GM12878 (cell line): Measurements from ENCODE around the gene HS3ST3B1. TPM values are rescaled to one million over a fixed set of nuclear protein-coding genes. Genes with fewer than 3 reads are reported as not detected.

ENCODE experiments used
- ATAC-seq: fragments of 200-7000 bp; cut with Tn5 transposase; 3 replicates; pipeline ENCODE4 v1.9.1; 2020; ENCODE audit warnings: mild to moderate bottlenecking, moderate library complexity
- BruUV-seq: library from RNA; stranded (reverse); fragments of 400-500 nt; replicated peaks from 2 replicates; lab custom pipeline; 2021; lab: Mats Ljungman, UMichigan
- CTCF ChIA-PET: fragments of 300-600 bp; sonication (Branson Sonifier 250); formaldehyde crosslinking; extraction: SDS; loops from one replicate; lab custom pipeline; 2021; ENCODE audit warnings: inconsistent platforms; lab: Yijun Ruan, JAX
- POLR2A ChIA-PET: fragments of 350-600 bp; formaldehyde crosslinking; extraction: SDS; loops from one replicate; lab custom pipeline; 2021; ENCODE audit warnings: inconsistent platforms; lab: Charles Lee
- RAD21 ChIA-PET: fragments of 300-600 bp; sonication (Branson Sonifier 250); formaldehyde crosslinking; loops from one replicate; lab custom pipeline; 2023; ENCODE audit warnings: antibody characterized with exemption; ENCODE audit not compliant: unreplicated experiment; lab: Charles Lee
- SMC1A ChIA-PET: fragments of 300-600 bp; sonication (Branson Sonifier 250); formaldehyde crosslinking; loops from one replicate; lab custom pipeline; 2023; ENCODE audit not compliant: unreplicated experiment, uncharacterized antibody; lab: Charles Lee
- DNase-seq: peaks from one replicate; pipeline ENCODE4 v3.0.0-alpha.2; 2011; ENCODE audit warnings: low read depth, low spot score
- FAIRE-seq: peaks from 3 replicates; lab custom pipeline; 2011; peaks lifted over from hg19 to GRCh38; lab: Jason Lieb, UNC
- H2AFZ ChIP-seq: 2 replicates; pipeline ENCODE4 v1.6.0; 2011; ENCODE audit warnings: low read depth, low read length, control low read depth; ENCODE audit not compliant: control insufficient read depth
- H3K27ac ChIP-seq: 2 replicates; pipeline ENCODE4 v1.5.1; 2011; ENCODE audit warnings: control low read depth; ENCODE audit not compliant: control insufficient read depth, insufficient read depth
- H3K27me3 ChIP-seq, 2 experiments: replicated peaks in 1 of 2; 2 replicates each; pipeline versions ENCODE4 v1.6.0 to v1.6.1; 2011; ENCODE audit warnings: low read length in 1 of 2; ENCODE audit not compliant: control insufficient read depth in 2 of 2, insufficient read depth in 2 of 2
- H3K36me3 ChIP-seq, 2 experiments: 2 replicates each; pipeline ENCODE4 v1.5.1; 2011; ENCODE audit warnings: low read length in 1 of 2; ENCODE audit not compliant: control insufficient read depth in 2 of 2, insufficient read depth in 2 of 2
- H3K4me1 ChIP-seq: 2 replicates; pipeline ENCODE4 v1.6.1; 2011; ENCODE audit warnings: mild to moderate bottlenecking, low read length, moderate library complexity, mixed read lengths; ENCODE audit not compliant: control insufficient read depth, insufficient read depth
- H3K4me2 ChIP-seq: 2 replicates; pipeline ENCODE4 v1.6.0; 2011; ENCODE audit warnings: control low read depth; ENCODE audit not compliant: control insufficient read depth, insufficient read depth
- H3K4me3 ChIP-seq: fragments of 200-600 bp; sonication (generic); 2 replicates; pipeline ENCODE4 v1.5.1; 2016
- H3K79me2 ChIP-seq: 2 replicates; pipeline ENCODE4 v1.6.0; 2011; ENCODE audit warnings: low read length; ENCODE audit not compliant: control insufficient read depth, insufficient read depth
- H3K9ac ChIP-seq: 2 replicates; pipeline ENCODE4 v1.8.0; 2011; ENCODE audit warnings: low read length, control low read depth, mixed read lengths; ENCODE audit not compliant: control insufficient read depth, insufficient read depth
- H3K9me3 ChIP-seq: replicated peaks from 3 replicates; pipeline ENCODE4 v1.5.1; 2011; ENCODE audit warnings: mild to moderate bottlenecking, low read length; ENCODE audit not compliant: control insufficient read depth, insufficient read depth
- H4K20me1 ChIP-seq: 2 replicates; pipeline ENCODE4 v1.6.0; 2011; ENCODE audit not compliant: control insufficient read depth, insufficient read depth
- ESRRA ChIP-seq: IDR thresholded peaks from 2 replicates; pipeline ENCODE4 v1.6.1; 2012; ENCODE audit warnings: mild to moderate bottlenecking, low read length, improper control_type of control experiment
- FOXK2 ChIP-seq: fragments of 450-650 bp; IDR thresholded peaks from 2 replicates; pipeline ENCODE4 v1.6.1; 2017; ENCODE audit warnings: mild to moderate bottlenecking, moderate library complexity
- MTA3 ChIP-seq: IDR thresholded peaks from 2 replicates; pipeline ENCODE4 v1.6.1; 2012; ENCODE audit warnings: low read length, inconsistent platforms, borderline replicate concordance
- MYC ChIP-seq: IDR thresholded peaks from 2 replicates; pipeline ENCODE4 v1.6.1; 2011; ENCODE audit warnings: mild to moderate bottlenecking, low read length, moderate library complexity, inconsistent platforms; ENCODE audit not compliant: insufficient read depth, insufficient replicate concordance, insufficient read length, severe bottlenecking
- RELB ChIP-seq: fragments of 450-650 bp; IDR thresholded peaks from 2 replicates; pipeline ENCODE4 v1.6.1; 2017; ENCODE audit warnings: low read depth, mild to moderate bottlenecking, moderate library complexity
- RFX5 ChIP-seq: IDR thresholded peaks from 2 replicates; pipeline ENCODE4 v1.6.1; 2011; ENCODE audit warnings: low read depth, low read length, improper control_type of control experiment
- SPI1 ChIP-seq: IDR thresholded peaks from 2 replicates; pipeline ENCODE4 v1.6.1; 2011; ENCODE audit warnings: low read depth, mild to moderate bottlenecking, low read length, moderate library complexity, borderline replicate concordance; ENCODE audit not compliant: insufficient read depth
- SUZ12 ChIP-seq: fragments of 200-600 bp; sonication (generic); IDR thresholded peaks from one replicate; pipeline ENCODE4 v1.6.1; 2018; ENCODE audit warnings: antibody characterized with exemption, mild to moderate bottlenecking; ENCODE audit not compliant: unreplicated experiment
- TBL1XR1 ChIP-seq: IDR thresholded peaks from 2 replicates; pipeline ENCODE4 v1.6.1; 2012; ENCODE audit warnings: low read depth, low read length, improper control_type of control experiment
- TCF7 ChIP-seq: IDR thresholded peaks from 2 replicates; pipeline ENCODE4 v1.6.1; 2014; ENCODE audit warnings: antibody characterized with exemption, borderline replicate concordance
- WGBS: methylation state at CpG from one replicate; pipeline ENCODE4 v1.1.6; 2016; ENCODE audit warnings: low lambda C conversion rate; ENCODE audit not compliant: insufficient replicate concordance, insufficient coverage; ENCODE audit errors: missing lambda C conversion rate; 5-methylcytosine and 5-hydroxymethylcytosine counted together
- in situ Hi-C: fragments of 300-500 bp; cut with MboI; formaldehyde crosslinking; loops from 9 replicates; pipeline ENCODE4 v1.14.3; 2018; ENCODE audit warnings: mixed read lengths
- intact Hi-C: fragments of 100-400 bp; cut with micrococcal nuclease; formaldehyde crosslinking; loops from one replicate; pipeline ENCODE4 v1.14.2; 2022; ENCODE audit not compliant: unreplicated experiment
- polyA plus RNA-seq, 11 experiments: library from polyadenylated mRNA; depleted of rRNA in 4 of 11; unstranded in 6 of 11; stranded (reverse) in 5 of 11; fragments of >200 nt; fragmentation: Nextera tagmentation in 4 of 11; fragmentation: Illumina TruSeq in 1 of 11; extraction: Ambion mirVana in 4 of 11; extraction: Trizol in 1 of 11; gene quantifications; 1 replicate in 1 of 11; 2 replicates in 10 of 11; pipeline versions ENCODE4 v1.2.1 to v1.2.3, GENCODE V29; 2011 to 2016; ENCODE audit warnings: inconsistent platforms in 2 of 11, missing spikeins in 2 of 11, low read depth in 1 of 11
- total RNA-seq, 4 experiments: library from RNA; depleted of rRNA in 3 of 4; stranded (reverse); fragments of >200 nt in 3 of 4; fragmentation: Illumina TruSeq in 1 of 4; extraction: Trizol in 1 of 4; gene quantifications; 2 replicates each; pipeline versions ENCODE4 v1.2.1 to v1.2.3, GENCODE V29; 2013 to 2021
- TF ChIP-seq, protein P1 (sequence below): IDR thresholded peaks from 2 replicates; pipeline ENCODE4 v1.6.1; 2011; ENCODE audit warnings: low read depth, low read length, improper control_type of control experiment, borderline replicate concordance
- TF ChIP-seq, protein P2 (sequence below): fragments of 450-650 bp; IDR thresholded peaks from 2 replicates; pipeline ENCODE4 v1.6.1; 2018; ENCODE audit warnings: borderline replicate concordance, mild to moderate bottlenecking; ENCODE audit not compliant: partially characterized antibody

The HS3ST3B1 gene
- total and polyA plus RNA-seq, 10 of the 15 experiments (the other 5 are each of a cell fraction or from before 2014, with no cell fraction given): 0.03 to 0.14 (median 0.06) TPM; not detected in 3

- no peaks in the 10 kb centered on the region for H3K4me1 ChIP-seq
- TF ChIP-seq TCF7: no peak
- in situ Hi-C loops (loop anchor here (5.0 kb wide), 1 partner anchor 719 kb away; no protein-coding TSS in a partner anchor), intact Hi-C loops (no loop called here)
- no peak overlapping the region for H2AFZ ChIP-seq
- H3K36me3 ChIP-seq: no peaks in the 10 kb centered on the region
- no peak overlapping the region for H3K9ac ChIP-seq
- WGBS: 27% methylated on average over 9 of the region's 10 CpGs
- BruUV-seq: no TSS peak
- FAIRE-seq: no peak
- DNase-seq: no peak
- CTCF ChIA-PET: no interaction called here
- SMC1A ChIA-PET: no interaction called here
- no peak overlapping the region for H3K4me2 ChIP-seq
- no peak overlapping the region for H3K27ac ChIP-seq
- H3K27me3 ChIP-seq: 0 out of 4 replicates have a peak, but pooled peaks cover 0 to 2% of the 10 kb centered on the region in 2 experiments
- H3K4me3 ChIP-seq: no peak overlapping the region
- H3K9me3 ChIP-seq: no peaks in the 10 kb centered on the region; the same call in 2 of the 3 replicates
- H3K79me2 ChIP-seq: no peaks in the 10 kb centered on the region
- POLR2A ChIA-PET: no interaction called here
- RAD21 ChIA-PET: no interaction called here
- no peaks in the 10 kb centered on the region for H4K20me1 ChIP-seq
- ATAC-seq: no peak
Observed at GRCh38 chr17:14311186-14311705, 10.4 kb downstream of the HS3ST3B1 start.

DNA sequence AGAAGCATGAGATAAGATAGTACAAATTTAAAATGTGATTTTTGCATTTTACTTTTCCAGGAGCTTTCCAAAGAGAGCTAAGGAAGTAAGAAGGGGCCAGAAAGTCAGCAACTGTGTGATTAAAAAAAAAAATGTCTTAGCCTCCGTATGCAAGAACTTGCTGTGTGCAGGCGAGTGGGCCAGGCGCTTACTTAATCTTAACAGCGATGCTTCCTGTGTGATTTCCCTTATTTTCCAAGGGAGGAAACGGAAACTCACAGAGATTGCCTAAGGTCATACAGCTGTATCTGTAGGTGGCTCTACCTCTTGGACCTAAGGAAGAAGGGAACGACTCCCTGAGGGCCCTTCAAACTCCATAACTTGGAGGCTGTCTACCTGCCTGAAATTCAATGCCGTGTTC, 11.1 kb downstream of the HS3ST3B1 start:
- H4K20me1 ChIP-seq: no peaks in the 10 kb centered on the region
- ChIA-PET POLR2A (no interaction called here), RAD21 (no interaction called here), SMC1A (no interaction called here), CTCF (no interaction called here)
- no peak overlapping the region for H3K4me3 ChIP-seq
- in situ Hi-C loops (loop anchor here (5.0 kb wide), 1 partner anchor 720 kb away; no protein-coding TSS in a partner anchor), intact Hi-C loops (no loop called here)
- ATAC-seq (no peak), DNase-seq (no peak), FAIRE-seq (no peak)
- no peak overlapping the region for H3K4me2 ChIP-seq
- H3K4me1 ChIP-seq: no peaks in the 10 kb centered on the region
- no peak overlapping the region for H3K9ac ChIP-seq
- WGBS: 47% methylated on average over 7 of the region's 7 CpGs
- H3K36me3 ChIP-seq: no peaks in the 10 kb centered on the region
- H2AFZ ChIP-seq: no peak overlapping the region
- 0 out of 4 replicates have a peak, but pooled peaks cover 0 to 2% of the 10 kb centered on the region in 2 experiments for H3K27me3 ChIP-seq
- no TSS peak for BruUV-seq
- no peaks in the 10 kb centered on the region for H3K79me2 ChIP-seq
- H3K27ac ChIP-seq: no peak overlapping the region
- no peaks in the 10 kb centered on the region; the same call in 2 of the 3 replicates for H3K9me3 ChIP-seq
- TF ChIP-seq MYC (no peak), SPI1 (no peak), FOXK2 (no peak), TBL1XR1 (no peak), ESRRA (no peak), MTA3 (no peak), RELB (no peak), SUZ12 (no peak), RFX5 (no peak)
- TF ChIP-seq, protein P1, sequence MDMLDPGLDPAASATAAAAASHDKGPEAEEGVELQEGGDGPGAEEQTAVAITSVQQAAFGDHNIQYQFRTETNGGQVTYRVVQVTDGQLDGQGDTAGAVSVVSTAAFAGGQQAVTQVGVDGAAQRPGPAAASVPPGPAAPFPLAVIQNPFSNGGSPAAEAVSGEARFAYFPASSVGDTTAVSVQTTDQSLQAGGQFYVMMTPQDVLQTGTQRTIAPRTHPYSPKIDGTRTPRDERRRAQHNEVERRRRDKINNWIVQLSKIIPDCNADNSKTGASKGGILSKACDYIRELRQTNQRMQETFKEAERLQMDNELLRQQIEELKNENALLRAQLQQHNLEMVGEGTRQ: no peak
- TF ChIP-seq, protein P2, sequence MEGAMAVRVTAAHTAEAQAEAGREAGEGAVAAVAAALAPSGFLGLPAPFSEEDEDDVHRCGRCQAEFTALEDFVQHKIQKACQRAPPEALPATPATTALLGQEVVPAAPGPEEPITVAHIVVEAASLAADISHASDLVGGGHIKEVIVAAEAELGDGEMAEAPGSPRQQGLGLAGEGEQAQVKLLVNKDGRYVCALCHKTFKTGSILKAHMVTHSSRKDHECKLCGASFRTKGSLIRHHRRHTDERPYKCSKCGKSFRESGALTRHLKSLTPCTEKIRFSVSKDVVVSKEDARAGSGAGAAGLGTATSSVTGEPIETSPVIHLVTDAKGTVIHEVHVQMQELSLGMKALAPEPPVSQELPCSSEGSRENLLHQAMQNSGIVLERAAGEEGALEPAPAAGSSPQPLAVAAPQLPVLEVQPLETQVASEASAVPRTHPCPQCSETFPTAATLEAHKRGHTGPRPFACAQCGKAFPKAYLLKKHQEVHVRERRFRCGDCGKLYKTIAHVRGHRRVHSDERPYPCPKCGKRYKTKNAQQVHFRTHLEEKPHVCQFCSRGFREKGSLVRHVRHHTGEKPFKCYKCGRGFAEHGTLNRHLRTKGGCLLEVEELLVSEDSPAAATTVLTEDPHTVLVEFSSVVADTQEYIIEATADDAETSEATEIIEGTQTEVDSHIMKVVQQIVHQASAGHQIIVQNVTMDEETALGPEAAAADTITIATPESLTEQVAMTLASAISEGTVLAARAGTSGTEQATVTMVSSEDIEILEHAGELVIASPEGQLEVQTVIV: no peak
